Measurements from ENCODE around the gene PLXNA4. TPM values are rescaled to one million over a fixed set of nuclear protein-coding genes. Genes with fewer than 3 reads are reported as not detected.
A peak's percentile ranks its signal among the peaks of the same experiment; 100 is the strongest.

Gene PLXNA4
- total and polyA plus RNA-seq, 2 experiments from 2014 or later, result 7.3 to 33.3 TPM

- Histone ChIP-seq H3K27ac (no peak overlapping the region), H3K9me3 (ENCODE audit: low read depth) (no peaks in the 10 kb centered on the region), H3K36me3 (no peaks in the 10 kb centered on the region), H3K4me3 (no peak overlapping the region), H3K4me1 (ENCODE audit: low read depth) (no peaks in the 10 kb centered on the region), H3K27me3 (peaks cover 12% of the 10 kb centered on the region)
- DNase-seq (ENCODE audit: low read depth in 1 of 2, low spot score in 1 of 2), result no peak
- TF ChIP-seq CTCF (IDR thresholded peaks at IDR 0.05; ENCODE audit: low read depth, low read length), result no peak
Observed at GRCh38 chr7:132309102-132309805, 267.0 kb downstream of the PLXNA4 start.

GRCh38 chr7:132307465-132307864 is 268.8 kb downstream of the PLXNA4 start:
- Histone ChIP-seq H3K4me1 (ENCODE audit: low read depth) (no peaks in the 10 kb centered on the region), H3K27ac (no peak overlapping the region), H3K27me3 (peaks cover 12% of the 10 kb centered on the region), H3K9me3 (ENCODE audit: low read depth) (no peaks in the 10 kb centered on the region), H3K4me3 (no peak overlapping the region), H3K36me3 (no peaks in the 10 kb centered on the region)
- no peak for DNase-seq (ENCODE audit: low read depth in 1 of 2, low spot score in 1 of 2)
- no peak for TF ChIP-seq CTCF (IDR thresholded peaks at IDR 0.05; ENCODE audit: low read depth, low read length)

GRCh38 chr7:132300599-132301277 is 275.5 kb downstream of the PLXNA4 start:
- Histone ChIP-seq H3K9me3 (ENCODE audit: low read depth) (no peaks in the 10 kb centered on the region), H3K4me3 (no peak overlapping the region), H3K27ac (no peak overlapping the region), H3K4me1 (ENCODE audit: low read depth) (no peaks in the 10 kb centered on the region), H3K27me3 (no peaks in the 10 kb centered on the region), H3K36me3 (no peaks in the 10 kb centered on the region)
- DNase-seq (ENCODE audit: low read depth in 1 of 2, low spot score in 1 of 2), result no peak
- TF ChIP-seq CTCF (IDR thresholded peaks at IDR 0.05; ENCODE audit: low read depth, low read length), result no peak

- no peak overlapping the region for H3K27ac ChIP-seq
- no peaks in the 10 kb centered on the region for H3K36me3 ChIP-seq
- no peaks in the 10 kb centered on the region for H3K4me1 ChIP-seq (ENCODE audit: low read depth)
- no peak overlapping the region for H3K4me3 ChIP-seq
- DNase-seq (ENCODE audit: low read depth in 1 of 2, low spot score in 1 of 2), result peak in 1 of 2 donors; percentile 61
- no peaks in the 10 kb centered on the region for H3K9me3 ChIP-seq (ENCODE audit: low read depth)
- no peaks in the 10 kb centered on the region for H3K27me3 ChIP-seq
- TF ChIP-seq CTCF (IDR thresholded peaks at IDR 0.05; ENCODE audit: low read depth, low read length), result no peak
Observed at GRCh38 chr7:132298790-132299189, 277.5 kb downstream of the PLXNA4 start.

GRCh38 chr7:132296820-132297219 is 279.4 kb downstream of the PLXNA4 start:
- H3K27me3 ChIP-seq, result no peaks in the 10 kb centered on the region
- H3K36me3 ChIP-seq, result no peaks in the 10 kb centered on the region
- no peaks in the 10 kb centered on the region for H3K4me1 ChIP-seq (ENCODE audit: low read depth)
- H3K27ac ChIP-seq, result no peak overlapping the region
- H3K9me3 ChIP-seq (ENCODE audit: low read depth), result no peaks in the 10 kb centered on the region
- TF ChIP-seq CTCF (IDR thresholded peaks at IDR 0.05; ENCODE audit: low read depth, low read length), result no peak
- no peak overlapping the region for H3K4me3 ChIP-seq
- no peak for DNase-seq (ENCODE audit: low read depth in 1 of 2, low spot score in 1 of 2)
